Upper lobe of left lung (tissue), 6 donors: Measurements from ENCODE around the gene EPS8. TPM values are rescaled to one million over a fixed set of nuclear protein-coding genes. Genes with fewer than 3 reads are reported as not detected.

Experiments
- ATAC-seq, 2 donors: fragments of 200-7000 bp; cut with Tn5 transposase; one replicate each; pipeline ENCODE4 v1.9.1; 2022; ENCODE audit warnings: mild to moderate bottlenecking in 2 of 2, moderate library complexity in 2 of 2; ENCODE audit not compliant: low FRiP score in 2 of 2
- DNase-seq, 2 donors: peaks; one replicate each; pipeline ENCODE4 v3.0.0-alpha.2; 2019 to 2020
- H3K27ac ChIP-seq, 4 donors: fragments of 200-600 bp; sonication (generic); one replicate each; pipeline ENCODE4 v1.5.1; 2016 to 2019
- H3K27me3 ChIP-seq, 4 donors: fragments of 200-600 bp; sonication (generic); one replicate each; pipeline ENCODE4 v1.5.1; 2017 to 2019
- H3K36me3 ChIP-seq, 4 donors: fragments of 200-600 bp; sonication (generic); one replicate each; pipeline ENCODE4 v1.5.1; 2016 to 2019
- H3K4me1 ChIP-seq, 4 donors: fragments of 200-600 bp; sonication (generic); one replicate each; pipeline ENCODE4 v1.5.1; 2018 to 2019
- H3K4me3 ChIP-seq, 4 donors: fragments of 200-600 bp; sonication (generic); one replicate each; pipeline ENCODE4 v1.5.1; 2017 to 2019; ENCODE audit warnings: mild to moderate bottlenecking in 2 of 4, moderate library complexity in 1 of 4
- H3K9me3 ChIP-seq, 4 donors: fragments of 200-600 bp; sonication (generic); one replicate each; pipeline ENCODE4 v1.5.1; 2018 to 2019
- CTCF ChIP-seq, 6 experiments: fragments of 450-650 bp in 4 of 6; fragments of 200-600 bp in 2 of 6; sonication (generic) in 2 of 6; IDR thresholded peaks; one replicate each; pipeline ENCODE4 v1.5.1; 2016 to 2019; ENCODE audit warnings: antibody characterized with exemption in 6 of 6
- EP300 ChIP-seq, 4 donors: sonication (generic); formaldehyde crosslinking; IDR thresholded peaks; one replicate each; pipeline ENCODE4 v1.5.1; 2017; ENCODE audit warnings: antibody characterized with exemption in 4 of 4, control low read depth in 2 of 4
- POLR2A ChIP-seq, 4 donors: fragments of 450-650 bp; IDR thresholded peaks; one replicate each; pipeline ENCODE4 v1.5.1; 2016 to 2017; ENCODE audit warnings: antibody characterized with exemption in 4 of 4, mild to moderate bottlenecking in 2 of 4
- POLR2AphosphoS5 ChIP-seq, 2 donors: sonication (generic); formaldehyde crosslinking; IDR thresholded peaks; one replicate each; pipeline ENCODE4 v1.5.1; 2017; ENCODE audit warnings: antibody characterized with exemption in 2 of 2
- WGBS, 2 donors: methylation state at CpG; one replicate each; pipeline ENCODE4 v1.1.5; 2017 to 2018; 5-methylcytosine and 5-hydroxymethylcytosine counted together
- total RNA-seq, 6 donors: library from RNA; depleted of rRNA in 4 of 6; stranded (reverse); fragments of >200 nt in 4 of 6; gene quantifications; one replicate each; pipeline versions ENCODE4 v1.1.0 to v1.2.1, GENCODE V29; 2016 to 2021
- donor health status: DM: no; HTN: no; CAD: no; lungs with moderate emphysema.
- donor health status: DM: no; HTN: yes; CAD: no; lungs with severe emphysema.

The EPS8 gene
- total RNA-seq, 6 donors from 2014 or later = 43.9 to 112 (median 67.2) TPM

- WGBS, 2 donors = 30 to 38% methylated on average over 4 of the region's 4 CpGs
- ATAC-seq = peak; percentile 38 to 48
- H3K9me3 ChIP-seq = no peaks in the 10 kb centered on the region
- peak in 1 of 2 donors; percentile 52 for DNase-seq
- H3K4me3 ChIP-seq = no peak overlapping the region
- H3K27me3 ChIP-seq = no peaks in the 10 kb centered on the region
- no peaks in the 10 kb centered on the region for H3K36me3 ChIP-seq
- peak overlapping the region in 1 of 4 donors; percentile 27 for H3K27ac ChIP-seq
- TF ChIP-seq POLR2AphosphoS5 (IDR thresholded peaks at IDR 0.05) (no peak), CTCF (IDR thresholded peaks at IDR 0.05) (no peak), EP300 (IDR thresholded peaks at IDR 0.05) (no peak), POLR2A (IDR thresholded peaks at IDR 0.05) (no peak)
- peaks cover 11 to 30% (median 21%) of the 10 kb centered on the region in 4 donors for H3K4me1 ChIP-seq
Observed at GRCh38 chr12:15599266-15600037, 189.7 kb downstream of the EPS8 start.

GRCh38 chr12:15597125-15597830, 191.9 kb downstream of the EPS8 start:
- Histone ChIP-seq H3K4me1 (peaks cover 11 to 30% (median 21%) of the 10 kb centered on the region in 4 donors), H3K9me3 (no peaks in the 10 kb centered on the region), H3K36me3 (no peaks in the 10 kb centered on the region), H3K27ac (no peak overlapping the region), H3K4me3 (no peak overlapping the region), H3K27me3 (no peaks in the 10 kb centered on the region)
- ATAC-seq (no peak), DNase-seq (no peak)
- 57 to 69% methylated on average over 5 of the region's 5 CpGs for WGBS, 2 donors
- no peak for TF ChIP-seq CTCF (IDR thresholded peaks at IDR 0.05)
- TF ChIP-seq POLR2AphosphoS5 (IDR thresholded peaks at IDR 0.05) = no peak
- no peak for TF ChIP-seq EP300 (IDR thresholded peaks at IDR 0.05)
- no peak for TF ChIP-seq POLR2A (IDR thresholded peaks at IDR 0.05)

GRCh38 chr12:15596174-15596573, 193.0 kb downstream of the EPS8 start:
- H3K27me3 ChIP-seq = no peaks in the 10 kb centered on the region
- H3K36me3 ChIP-seq = no peaks in the 10 kb centered on the region
- no peak overlapping the region for H3K4me3 ChIP-seq
- WGBS, 2 donors = 39 to 42% methylated on average over 5 of the region's 5 CpGs
- H3K4me1 ChIP-seq = peaks cover 11 to 30% (median 21%) of the 10 kb centered on the region in 4 donors
- no peak for TF ChIP-seq POLR2AphosphoS5 (IDR thresholded peaks at IDR 0.05)
- no peak for TF ChIP-seq CTCF (IDR thresholded peaks at IDR 0.05)
- TF ChIP-seq EP300 (IDR thresholded peaks at IDR 0.05) = no peak
- no peak for TF ChIP-seq POLR2A (IDR thresholded peaks at IDR 0.05)
- peak overlapping the region in 1 of 4 donors; percentile 26 for H3K27ac ChIP-seq
- ATAC-seq = peak in 1 of 2 donors; percentile 37
- H3K9me3 ChIP-seq = no peaks in the 10 kb centered on the region
- no peak for DNase-seq

GRCh38 chr12:15592934-15593333, 196.3 kb downstream of the EPS8 start:
- Histone ChIP-seq H3K4me1 (peaks cover 2 to 20% (median 10%) of the 10 kb centered on the region in 4 donors), H3K27ac (no peak overlapping the region), H3K4me3 (no peak overlapping the region), H3K27me3 (no peaks in the 10 kb centered on the region), H3K9me3 (no peaks in the 10 kb centered on the region), H3K36me3 (no peaks in the 10 kb centered on the region)
- 69 to 72% methylated on average over 4 of the region's 4 CpGs for WGBS, 2 donors
- ATAC-seq (no peak), DNase-seq (no peak)
- TF ChIP-seq POLR2A (IDR thresholded peaks at IDR 0.05) = no peak

GRCh38 chr12:15591811-15592210, 197.4 kb downstream of the EPS8 start:
- ATAC-seq (no peak), DNase-seq (no peak)
- WGBS, 2 donors = 92 to 98% methylated on average over 5 of the region's 5 CpGs
- Histone ChIP-seq H3K4me1 (peaks cover 0 to 16% (median 7%) of the 10 kb centered on the region in 4 donors), H3K36me3 (no peaks in the 10 kb centered on the region), H3K9me3 (no peaks in the 10 kb centered on the region), H3K27me3 (no peaks in the 10 kb centered on the region), H3K27ac (no peak overlapping the region), H3K4me3 (no peak overlapping the region)
- no peak for TF ChIP-seq CTCF (IDR thresholded peaks at IDR 0.05)
- no peak for TF ChIP-seq EP300 (IDR thresholded peaks at IDR 0.05)
- no peak for TF ChIP-seq POLR2A (IDR thresholded peaks at IDR 0.05)
- no peak for TF ChIP-seq POLR2AphosphoS5 (IDR thresholded peaks at IDR 0.05)
